Neural cell (in vitro differentiated cells): Measurements from ENCODE around the gene KIFC3. TPM values are rescaled to one million over a fixed set of nuclear protein-coding genes. Genes with fewer than 3 reads are reported as not detected.

Source experiments
- H2AFZ ChIP-seq: fragments of 200-600, 300-800 bp; sonication (generic), shearing (Covaris generic); 2 replicates; pipeline ENCODE4 v1.6.0; 2014; ENCODE audit warnings: low read depth, mild to moderate bottlenecking, antibody characterized with exemption, low read length, moderate library complexity
- H3F3A ChIP-seq: fragments of 200-600 bp; shearing (Covaris generic); 2 replicates; pipeline ENCODE4 v1.6.1; 2016; ENCODE audit warnings: mild to moderate bottlenecking, moderate library complexity, mixed read lengths, antibody characterized with exemption, low read length; ENCODE audit not compliant: insufficient read depth, poor library complexity, severe bottlenecking
- H3K27ac ChIP-seq: fragments of 200-600, 300-800 bp; sonication (generic), shearing (Covaris generic); 2 replicates; pipeline ENCODE4 v1.5.1; 2014; ENCODE audit warnings: mild to moderate bottlenecking, low read length, moderate library complexity
- H3K27me3 ChIP-seq: fragments of 300-800, 200-600 bp; sonication (generic), shearing (Covaris generic); 2 replicates; pipeline ENCODE4 v1.6.0; 2014; ENCODE audit warnings: mild to moderate bottlenecking, low read depth, low read length, moderate library complexity; ENCODE audit not compliant: insufficient read depth
- H3K36me3 ChIP-seq: fragments of 300-800, 200-600 bp; sonication (generic), shearing (Covaris generic); 2 replicates; pipeline ENCODE4 v1.5.1; 2014; ENCODE audit warnings: mild to moderate bottlenecking, antibody characterized with exemption, low read length, moderate library complexity; ENCODE audit not compliant: insufficient read depth
- H3K4me2 ChIP-seq: fragments of 300-800, 200-600 bp; sonication (generic), shearing (Covaris generic); 2 replicates; pipeline ENCODE4 v1.6.0; 2014; ENCODE audit warnings: mild to moderate bottlenecking, low read length
- H3K4me3 ChIP-seq: fragments of 300-800, 200-600 bp; sonication (generic), shearing (Covaris generic); 2 replicates; pipeline ENCODE4 v1.5.1; 2014; ENCODE audit warnings: mild to moderate bottlenecking, low read length, moderate library complexity
- H3K79me2 ChIP-seq: fragments of 200-600 bp; shearing (Covaris generic); replicated peaks from 2 replicates; pipeline ENCODE4 v1.6.0; 2014; ENCODE audit warnings: mild to moderate bottlenecking, low read length, moderate library complexity; ENCODE audit not compliant: insufficient read depth
- H3K9ac ChIP-seq: fragments of 300-800, 200-600 bp; sonication (generic), shearing (Covaris generic); 2 replicates; pipeline ENCODE4 v1.6.1; 2016; ENCODE audit warnings: mild to moderate bottlenecking, low read length, mixed read lengths
- H3K9me2 ChIP-seq: fragments of 200-600 bp; shearing (Covaris generic); 2 replicates; pipeline ENCODE4 v1.6.1; 2016; ENCODE audit warnings: mild to moderate bottlenecking, low read length, mixed read lengths; ENCODE audit not compliant: insufficient read depth
- H3K9me3 ChIP-seq: fragments of 200-600, 300-800 bp; sonication (generic), shearing (Covaris generic); 2 replicates; pipeline ENCODE4 v1.6.1; 2016; ENCODE audit warnings: mild to moderate bottlenecking, mixed run types, low read length, moderate library complexity, mixed read lengths
- H4K20me1 ChIP-seq: fragments of 200-600 bp; shearing (Covaris generic); 2 replicates; pipeline ENCODE4 v1.6.1; 2016; ENCODE audit warnings: mild to moderate bottlenecking, mixed run types; ENCODE audit not compliant: insufficient read depth
- EP300 ChIP-seq: fragments of 450-650 bp; conservative IDR thresholded peaks from 2 replicates; pipeline ENCODE4 v1.6.1; 2014; ENCODE audit warnings: antibody characterized with exemption, mild to moderate bottlenecking, moderate library complexity; ENCODE audit not compliant: poor library complexity, severe bottlenecking
- EZH2 ChIP-seq: fragments of 200-600, 300-800 bp; shearing (Covaris generic), sonication (generic); IDR thresholded peaks from 2 replicates; pipeline ENCODE4 v1.6.1; 2014; ENCODE audit warnings: antibody characterized with exemption, low read length, borderline replicate concordance, mild to moderate bottlenecking; ENCODE audit not compliant: insufficient read depth, poor library complexity, severe bottlenecking
- MXI1 ChIP-seq: fragments of 450-650 bp; conservative IDR thresholded peaks from 2 replicates; pipeline ENCODE4 v1.6.1; 2014; ENCODE audit warnings: antibody characterized with exemption, mild to moderate bottlenecking; ENCODE audit not compliant: poor library complexity, severe bottlenecking
- POLR2AphosphoS5 ChIP-seq: IDR thresholded peaks from 2 replicates; pipeline ENCODE4 v1.6.1; 2012
- RAD21 ChIP-seq: fragments of 450-650 bp; conservative IDR thresholded peaks from 2 replicates; pipeline ENCODE4 v1.6.1; 2014; ENCODE audit warnings: antibody characterized with exemption, mild to moderate bottlenecking, moderate library complexity
- SMC3 ChIP-seq: fragments of 450-650 bp; conservative IDR thresholded peaks from 2 replicates; pipeline ENCODE4 v1.6.1; 2014; ENCODE audit warnings: antibody characterized with exemption, mild to moderate bottlenecking, moderate library complexity; ENCODE audit not compliant: poor library complexity
- TAF1 ChIP-seq: IDR thresholded peaks from 2 replicates; pipeline ENCODE4 v1.6.1; 2012; ENCODE audit warnings: low read depth
- polyA plus RNA-seq: library from polyadenylated mRNA; depleted of rRNA; stranded (reverse); fragments of >200 nt; gene quantifications from 2 replicates; pipeline ENCODE4 v1.2.3, GENCODE V29; 2014
- TF ChIP-seq, protein P1 (sequence below): fragments of 450-650 bp; IDR thresholded peaks from 2 replicates; pipeline ENCODE4 v1.5.1; 2014; ENCODE audit warnings: antibody characterized with exemption, mild to moderate bottlenecking, moderate library complexity; ENCODE audit not compliant: poor library complexity, severe bottlenecking
- TF ChIP-seq, protein P2 (sequence below): IDR thresholded peaks from 2 replicates; pipeline ENCODE4 v1.6.1; 2012; ENCODE audit warnings: borderline replicate concordance

KIFC3 gene
- polyA plus RNA-seq, 1 donor from 2014 or later, result 29.7 TPM

DNA sequence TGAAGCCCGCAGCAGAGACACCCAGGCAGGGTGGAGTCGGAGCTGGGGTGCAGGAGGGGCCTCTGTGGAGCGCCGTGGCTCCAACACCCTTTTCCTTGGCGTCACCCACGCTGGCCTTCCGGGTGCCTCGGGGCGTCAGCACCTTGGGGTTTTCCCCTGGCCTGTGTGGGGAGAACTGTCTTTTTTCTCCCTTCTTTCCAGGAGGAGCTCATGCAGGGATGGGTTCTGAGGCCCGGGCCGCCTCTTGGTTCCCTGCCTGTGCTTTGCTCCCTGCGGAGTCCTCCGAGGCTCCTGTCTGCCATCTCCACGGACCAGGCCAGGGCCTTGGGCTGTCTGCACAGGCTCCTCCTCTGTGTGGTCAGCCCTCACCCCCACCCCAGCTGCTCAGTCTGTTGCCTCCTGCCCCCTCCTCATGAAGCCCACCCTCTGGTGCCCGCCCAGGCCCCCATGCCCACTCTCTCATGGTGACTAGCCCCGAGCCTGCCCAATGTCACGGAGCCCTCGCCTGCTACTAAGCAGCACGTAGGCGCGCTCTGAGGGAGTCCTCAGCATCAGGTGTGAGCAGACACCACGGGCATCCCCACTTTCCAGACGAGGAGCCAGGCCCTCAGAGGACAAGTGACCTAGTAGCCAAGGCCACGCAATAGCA lies 61.7 kb downstream of the KIFC3 start:
- Histone ChIP-seq H3K36me3 (no peaks in the 10 kb centered on the region), H3K9me2 (no peaks in the 10 kb centered on the region), H4K20me1 (no peaks in the 10 kb centered on the region), H3F3A (no peaks in the 10 kb centered on the region), H3K9me3 (no peaks in the 10 kb centered on the region), H3K4me2 (no peak overlapping the region), H3K27me3 (no peaks in the 10 kb centered on the region), H2AFZ (no peak overlapping the region), H3K27ac (no peak overlapping the region), H3K4me3 (no peak overlapping the region), H3K79me2 (no peaks in the 10 kb centered on the region), H3K9ac (no peak overlapping the region)
- TF ChIP-seq RAD21 (no peak), TAF1 (no peak), SMC3 (no peak), MXI1 (no peak), POLR2AphosphoS5 (no peak), EP300 (no peak), EZH2 (no peak)
- TF ChIP-seq, protein P1, sequence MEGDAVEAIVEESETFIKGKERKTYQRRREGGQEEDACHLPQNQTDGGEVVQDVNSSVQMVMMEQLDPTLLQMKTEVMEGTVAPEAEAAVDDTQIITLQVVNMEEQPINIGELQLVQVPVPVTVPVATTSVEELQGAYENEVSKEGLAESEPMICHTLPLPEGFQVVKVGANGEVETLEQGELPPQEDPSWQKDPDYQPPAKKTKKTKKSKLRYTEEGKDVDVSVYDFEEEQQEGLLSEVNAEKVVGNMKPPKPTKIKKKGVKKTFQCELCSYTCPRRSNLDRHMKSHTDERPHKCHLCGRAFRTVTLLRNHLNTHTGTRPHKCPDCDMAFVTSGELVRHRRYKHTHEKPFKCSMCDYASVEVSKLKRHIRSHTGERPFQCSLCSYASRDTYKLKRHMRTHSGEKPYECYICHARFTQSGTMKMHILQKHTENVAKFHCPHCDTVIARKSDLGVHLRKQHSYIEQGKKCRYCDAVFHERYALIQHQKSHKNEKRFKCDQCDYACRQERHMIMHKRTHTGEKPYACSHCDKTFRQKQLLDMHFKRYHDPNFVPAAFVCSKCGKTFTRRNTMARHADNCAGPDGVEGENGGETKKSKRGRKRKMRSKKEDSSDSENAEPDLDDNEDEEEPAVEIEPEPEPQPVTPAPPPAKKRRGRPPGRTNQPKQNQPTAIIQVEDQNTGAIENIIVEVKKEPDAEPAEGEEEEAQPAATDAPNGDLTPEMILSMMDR, result no peak
- TF ChIP-seq, protein P2, sequence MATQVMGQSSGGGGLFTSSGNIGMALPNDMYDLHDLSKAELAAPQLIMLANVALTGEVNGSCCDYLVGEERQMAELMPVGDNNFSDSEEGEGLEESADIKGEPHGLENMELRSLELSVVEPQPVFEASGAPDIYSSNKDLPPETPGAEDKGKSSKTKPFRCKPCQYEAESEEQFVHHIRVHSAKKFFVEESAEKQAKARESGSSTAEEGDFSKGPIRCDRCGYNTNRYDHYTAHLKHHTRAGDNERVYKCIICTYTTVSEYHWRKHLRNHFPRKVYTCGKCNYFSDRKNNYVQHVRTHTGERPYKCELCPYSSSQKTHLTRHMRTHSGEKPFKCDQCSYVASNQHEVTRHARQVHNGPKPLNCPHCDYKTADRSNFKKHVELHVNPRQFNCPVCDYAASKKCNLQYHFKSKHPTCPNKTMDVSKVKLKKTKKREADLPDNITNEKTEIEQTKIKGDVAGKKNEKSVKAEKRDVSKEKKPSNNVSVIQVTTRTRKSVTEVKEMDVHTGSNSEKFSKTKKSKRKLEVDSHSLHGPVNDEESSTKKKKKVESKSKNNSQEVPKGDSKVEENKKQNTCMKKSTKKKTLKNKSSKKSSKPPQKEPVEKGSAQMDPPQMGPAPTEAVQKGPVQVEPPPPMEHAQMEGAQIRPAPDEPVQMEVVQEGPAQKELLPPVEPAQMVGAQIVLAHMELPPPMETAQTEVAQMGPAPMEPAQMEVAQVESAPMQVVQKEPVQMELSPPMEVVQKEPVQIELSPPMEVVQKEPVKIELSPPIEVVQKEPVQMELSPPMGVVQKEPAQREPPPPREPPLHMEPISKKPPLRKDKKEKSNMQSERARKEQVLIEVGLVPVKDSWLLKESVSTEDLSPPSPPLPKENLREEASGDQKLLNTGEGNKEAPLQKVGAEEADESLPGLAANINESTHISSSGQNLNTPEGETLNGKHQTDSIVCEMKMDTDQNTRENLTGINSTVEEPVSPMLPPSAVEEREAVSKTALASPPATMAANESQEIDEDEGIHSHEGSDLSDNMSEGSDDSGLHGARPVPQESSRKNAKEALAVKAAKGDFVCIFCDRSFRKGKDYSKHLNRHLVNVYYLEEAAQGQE, result no peak

DNA sequence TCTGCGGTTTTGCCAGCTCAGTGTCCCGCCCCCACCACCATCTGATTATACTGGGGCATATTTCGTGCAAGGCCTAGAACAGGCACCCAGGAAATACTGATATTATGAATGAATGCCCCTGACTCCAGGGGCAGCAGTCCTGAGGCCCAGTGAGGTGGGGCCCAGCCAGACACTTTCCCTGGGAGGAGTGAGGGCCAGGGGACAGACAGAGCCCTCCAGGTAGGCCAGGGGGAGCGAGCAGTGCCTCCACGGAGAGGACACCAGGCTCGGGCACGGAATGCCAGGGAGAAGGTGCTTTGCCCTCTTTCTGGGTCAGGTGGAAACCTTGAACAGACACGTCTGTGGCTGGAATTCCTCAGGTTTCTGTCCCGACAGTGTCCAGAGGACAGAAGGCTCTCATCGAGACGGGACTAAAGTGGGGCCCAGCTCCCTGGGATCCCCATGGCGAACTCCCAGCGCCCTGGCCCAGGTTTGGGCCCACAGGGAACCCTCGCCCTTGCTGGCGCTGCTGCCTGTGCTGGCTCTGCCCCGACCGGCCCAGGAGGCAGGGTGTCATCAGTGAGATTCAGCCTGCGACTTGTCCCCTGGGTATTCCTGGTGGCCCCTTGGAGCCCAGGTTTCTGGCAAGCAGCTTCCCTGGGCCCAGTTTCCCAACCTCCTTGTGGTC lies 62.4 kb downstream of the KIFC3 start:
- Histone ChIP-seq H2AFZ (no peak overlapping the region), H3K27ac (no peak overlapping the region), H3K27me3 (no peaks in the 10 kb centered on the region), H3K36me3 (no peaks in the 10 kb centered on the region), H3K9me3 (no peaks in the 10 kb centered on the region), H3K4me2 (no peak overlapping the region), H3K4me3 (no peak overlapping the region), H3F3A (no peaks in the 10 kb centered on the region), H3K9ac (no peak overlapping the region), H3K9me2 (no peaks in the 10 kb centered on the region), H4K20me1 (no peaks in the 10 kb centered on the region), H3K79me2 (no peaks in the 10 kb centered on the region)
- TF ChIP-seq EP300, result no peak
